NCI-H526 (cell line): ENCODE results near the gene SLC48A1.
A peak's percentile ranks its signal among the peaks of the same experiment; 100 is the strongest.
"Not testable (repeated sequence)": the region's sequence is repeated elsewhere in the genome, so short reads cannot be mapped to it uniquely, and the experiment has no call there.

ENCODE experiments used
- DNase-seq, 2 experiments: peaks; one replicate each; lab custom pipeline; 2025; lab: John Stamatoyannopoulos, UW

The SLC48A1 gene

DNA sequence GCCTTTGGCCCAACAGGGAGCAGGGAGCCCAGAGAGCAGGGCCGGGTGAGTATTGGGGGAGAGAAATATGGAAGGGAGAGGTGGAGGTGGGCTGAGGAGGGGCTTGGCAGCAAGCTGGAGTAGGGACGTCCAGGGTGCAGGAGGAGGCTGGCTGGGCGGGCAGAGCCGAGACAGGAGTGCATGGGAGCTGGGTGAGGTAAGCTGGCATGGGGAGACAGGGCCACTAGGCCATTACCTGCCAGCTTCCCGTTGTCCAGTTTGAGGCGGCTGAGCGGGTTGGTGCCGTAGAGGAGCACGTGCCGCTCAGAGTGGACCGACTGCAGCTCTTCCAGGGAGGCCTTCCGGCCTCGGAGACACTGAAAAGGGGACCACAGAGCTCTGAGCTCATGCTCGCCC is 18.3 kb downstream of the SLC48A1 start:
- no peak for DNase-seq

DNA sequence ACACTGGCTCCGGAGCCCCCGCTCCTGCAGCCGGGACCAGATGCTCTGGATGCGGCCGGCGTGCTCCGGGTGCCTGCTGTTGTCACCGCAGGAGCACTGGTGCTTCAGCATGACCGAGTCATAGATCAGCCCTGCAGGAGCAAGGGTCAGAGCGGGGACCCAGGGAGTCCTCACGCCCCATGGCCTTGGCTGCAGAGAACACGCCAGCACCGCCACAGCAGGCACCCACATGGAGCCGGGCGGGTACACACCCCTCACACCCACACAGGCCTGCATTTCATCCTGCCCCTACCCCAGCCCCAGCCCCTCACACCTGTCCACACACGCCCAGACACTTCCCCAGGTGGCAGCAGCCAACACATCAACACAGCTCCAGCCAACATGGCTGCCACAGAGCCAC is 18.8 kb downstream of the SLC48A1 start:
- DNase-seq = no peak

DNA sequence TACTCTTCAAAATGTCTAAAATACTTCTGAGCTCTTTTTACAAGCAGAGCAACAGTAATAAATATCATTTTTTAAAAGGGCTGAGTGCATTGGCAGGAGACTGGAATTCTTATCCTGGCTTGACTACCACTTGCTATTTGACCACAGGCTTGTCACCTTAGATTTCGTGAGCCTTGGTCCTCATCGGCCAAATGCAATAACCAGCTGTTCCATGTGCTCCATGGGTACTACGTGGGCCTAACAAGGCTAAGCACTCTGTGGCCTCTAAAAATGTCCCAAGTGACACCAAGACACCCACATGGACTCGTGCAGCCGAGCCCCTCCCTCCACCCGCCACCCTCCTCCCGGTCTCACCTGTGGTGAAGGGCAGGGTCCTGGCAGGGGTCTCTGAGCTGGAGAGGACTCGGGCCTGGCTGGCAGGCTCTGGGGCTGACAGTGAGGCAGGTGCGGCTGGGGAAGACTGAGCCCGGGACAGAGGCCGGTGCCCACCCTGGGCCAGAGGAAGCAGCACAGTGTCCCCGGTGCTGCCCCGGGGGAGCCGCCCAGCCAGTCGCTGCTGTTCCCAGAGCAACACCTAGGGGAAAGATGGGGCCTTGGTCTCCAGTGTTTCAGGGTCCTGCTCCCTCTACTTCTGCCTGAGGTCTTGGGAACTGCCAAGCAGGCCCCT is 20.1 kb downstream of the SLC48A1 start:
- no peak for DNase-seq

DNA sequence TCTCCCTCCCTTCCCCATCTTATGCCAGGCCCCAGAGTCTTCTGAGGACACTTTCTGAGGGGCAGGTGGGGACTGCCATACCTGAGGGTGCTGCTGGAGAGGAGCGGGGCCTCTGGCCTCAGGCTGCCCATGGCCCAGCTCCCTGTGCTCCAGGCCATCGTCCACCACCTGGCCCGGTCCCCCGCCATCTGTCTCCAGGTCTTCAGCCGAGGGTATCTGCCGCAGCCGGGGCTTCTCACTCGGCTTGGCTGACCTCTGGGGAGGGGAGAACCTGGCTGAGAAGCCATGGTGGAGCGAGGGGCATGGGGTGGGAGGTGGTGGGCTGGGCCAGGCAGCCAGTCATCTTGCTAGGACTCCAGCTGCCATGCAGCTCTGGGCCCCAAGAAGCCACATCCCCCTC is 21.6 kb downstream of the SLC48A1 start:
- DNase-seq = no peak

DNA sequence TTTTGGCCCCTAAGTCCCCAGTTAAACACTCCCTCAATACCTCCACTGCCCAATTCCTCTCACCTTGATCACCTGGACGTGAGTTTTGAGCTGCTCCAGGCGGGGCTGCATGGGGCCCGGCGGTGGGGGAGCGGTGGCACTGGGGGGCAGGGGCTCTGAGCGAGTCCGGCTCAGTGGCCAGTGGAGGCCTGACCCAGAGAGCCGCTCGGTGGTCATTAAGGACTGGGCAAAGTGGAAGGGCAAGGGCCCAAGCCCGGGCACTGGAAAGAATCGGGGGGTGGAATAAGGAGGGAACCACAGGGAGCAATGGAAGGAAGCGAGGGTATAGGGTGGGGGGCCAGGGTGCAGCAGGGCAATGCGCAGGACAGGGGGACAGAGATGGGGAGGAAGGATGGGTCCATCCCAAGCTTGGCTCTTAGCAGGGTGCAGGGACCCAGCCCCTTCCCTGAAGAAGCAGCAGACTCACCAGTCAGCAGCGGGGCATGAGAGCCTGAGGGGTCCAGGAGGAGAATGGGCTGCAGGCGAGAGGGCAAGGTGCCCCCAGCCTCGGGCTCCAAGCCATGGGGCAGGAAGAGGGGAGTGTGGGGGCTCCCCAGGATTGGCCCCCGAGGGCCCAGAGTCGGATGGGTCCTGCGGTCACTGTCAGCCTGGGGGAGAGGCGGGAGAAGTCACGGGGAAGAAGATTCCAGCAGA is 22.2 kb downstream of the SLC48A1 start:
- DNase-seq = no peak

DNA sequence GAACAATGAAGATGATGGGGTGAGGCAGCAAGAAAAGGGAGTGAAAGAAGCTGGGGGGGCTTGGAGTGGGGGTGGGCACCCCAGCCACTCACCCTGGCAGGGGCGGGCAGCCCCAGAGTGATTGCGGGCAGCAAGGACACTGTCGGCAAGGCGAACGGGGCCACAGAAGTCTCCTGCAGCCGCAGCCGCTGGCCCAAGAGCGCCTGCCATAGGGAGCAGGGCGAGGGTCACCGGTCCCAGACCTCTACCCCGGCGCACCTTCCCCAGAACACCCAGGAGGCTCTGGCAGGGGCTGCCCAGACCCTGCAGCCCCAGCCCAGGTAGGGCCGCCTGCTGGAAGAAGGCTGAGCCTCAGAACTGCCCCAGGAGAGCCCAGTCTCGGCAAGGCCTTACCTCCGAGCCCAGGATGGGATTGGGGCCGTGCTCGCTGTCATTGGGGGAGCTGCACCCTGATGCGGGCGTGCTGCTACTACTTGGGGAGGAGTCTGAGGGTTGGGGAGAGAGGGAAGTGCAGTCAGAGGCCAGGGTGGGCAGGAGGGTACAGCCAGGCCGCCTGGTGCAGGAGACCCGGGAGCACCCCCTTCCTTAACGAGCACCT is 22.9 kb downstream of the SLC48A1 start:
- no peak for DNase-seq

DNA sequence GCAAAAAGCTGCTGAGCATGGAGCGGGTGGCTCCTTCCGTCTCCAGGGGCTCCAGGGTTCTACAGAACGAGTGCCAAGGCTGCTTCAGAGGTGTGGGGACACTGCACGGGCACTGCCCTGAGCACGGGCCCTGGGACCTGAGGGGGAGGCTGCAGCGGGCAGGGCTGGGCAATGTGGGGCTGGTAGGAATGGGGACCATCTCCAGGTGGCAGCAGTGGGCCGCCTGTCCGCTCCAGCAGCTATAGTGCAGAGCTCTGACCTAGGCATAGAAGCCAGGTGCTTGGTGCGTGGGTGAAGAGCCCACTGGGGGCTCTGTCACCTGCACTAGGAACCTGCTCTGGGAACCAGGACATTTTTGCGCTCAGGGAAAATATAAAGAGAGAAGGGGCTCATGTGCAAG is 24.4 kb downstream of the SLC48A1 start:
- DNase-seq = peak in 1 of 2 experiments; percentile 68

DNA sequence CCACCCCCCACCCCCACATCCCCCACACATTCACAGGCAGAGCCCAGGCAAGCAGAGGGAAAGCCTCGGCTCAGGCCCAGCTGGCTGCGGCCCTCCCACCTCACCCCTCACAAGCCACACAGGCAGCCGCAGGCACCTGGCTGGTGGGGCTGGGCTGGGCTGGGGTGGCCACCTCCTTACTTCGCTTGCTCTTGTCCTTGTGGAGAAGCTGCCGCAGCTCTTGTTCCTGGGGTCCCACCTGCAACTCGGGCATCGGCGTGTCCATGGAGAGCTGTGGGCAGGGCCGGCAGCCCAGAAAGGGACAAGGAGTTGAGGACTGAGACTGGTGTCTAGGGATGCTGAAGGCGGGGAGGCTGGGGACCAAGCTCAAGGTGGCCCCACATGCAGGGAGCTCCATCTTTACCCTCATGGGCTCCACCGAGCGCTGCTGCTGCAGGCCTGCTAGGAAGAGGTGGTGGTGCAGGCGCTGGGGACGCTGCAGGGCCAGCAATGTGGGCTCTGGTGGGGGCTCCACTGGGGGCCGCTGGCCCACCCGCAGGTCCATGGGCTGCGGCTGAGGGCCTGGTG is 25.4 kb downstream of the SLC48A1 start:
- DNase-seq = no peak

DNA sequence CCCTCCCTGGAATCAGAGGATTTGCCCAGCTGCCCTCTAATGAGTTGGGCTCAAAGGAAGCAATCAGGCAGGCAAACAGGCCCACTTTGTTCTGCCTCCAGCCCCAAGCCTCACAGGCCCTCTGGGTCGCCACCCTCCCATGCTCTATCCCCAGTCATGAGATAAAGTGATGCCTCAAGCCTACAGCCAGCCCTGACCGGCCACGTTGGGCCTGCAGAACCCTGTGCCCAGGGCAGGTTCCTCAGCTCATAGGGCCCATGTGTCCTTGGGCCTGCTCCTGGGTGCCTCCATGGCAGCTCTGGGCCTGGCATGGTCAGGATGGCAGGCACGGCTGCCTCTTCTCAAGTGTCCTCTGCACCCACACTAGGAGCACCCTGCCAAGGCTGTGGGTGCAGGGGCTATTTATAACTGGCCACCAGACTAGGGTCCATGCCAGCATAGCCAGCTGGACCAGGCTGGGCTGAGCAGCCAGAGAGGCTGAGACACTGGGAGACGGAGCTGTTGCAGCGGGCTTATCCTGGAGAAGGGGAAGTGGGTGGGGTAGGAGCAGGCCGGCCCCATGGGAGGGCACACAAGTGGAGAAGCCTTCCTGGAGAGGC is 26.4 kb downstream of the SLC48A1 start:
- no peak for DNase-seq

DNA sequence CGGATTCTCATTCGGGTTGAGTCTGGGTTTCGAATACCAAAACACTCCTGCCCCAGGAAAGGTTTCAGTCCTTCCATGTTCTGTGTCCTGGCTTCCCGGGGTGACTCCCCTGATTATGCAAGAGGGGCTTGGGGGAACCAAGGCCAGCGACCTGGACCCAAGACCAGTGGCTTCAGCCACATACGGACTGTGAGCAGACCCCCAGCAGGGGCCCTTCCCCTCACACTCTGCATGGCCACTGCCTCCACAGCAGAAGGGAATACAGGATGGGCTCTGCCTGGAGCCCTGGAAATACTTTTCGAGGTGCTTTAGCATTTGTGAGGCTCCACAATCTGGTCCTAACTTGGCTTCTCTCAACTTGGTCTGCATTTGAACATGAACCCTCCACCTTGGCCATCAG is 27.5 kb downstream of the SLC48A1 start:
- DNase-seq = no peak

DNA sequence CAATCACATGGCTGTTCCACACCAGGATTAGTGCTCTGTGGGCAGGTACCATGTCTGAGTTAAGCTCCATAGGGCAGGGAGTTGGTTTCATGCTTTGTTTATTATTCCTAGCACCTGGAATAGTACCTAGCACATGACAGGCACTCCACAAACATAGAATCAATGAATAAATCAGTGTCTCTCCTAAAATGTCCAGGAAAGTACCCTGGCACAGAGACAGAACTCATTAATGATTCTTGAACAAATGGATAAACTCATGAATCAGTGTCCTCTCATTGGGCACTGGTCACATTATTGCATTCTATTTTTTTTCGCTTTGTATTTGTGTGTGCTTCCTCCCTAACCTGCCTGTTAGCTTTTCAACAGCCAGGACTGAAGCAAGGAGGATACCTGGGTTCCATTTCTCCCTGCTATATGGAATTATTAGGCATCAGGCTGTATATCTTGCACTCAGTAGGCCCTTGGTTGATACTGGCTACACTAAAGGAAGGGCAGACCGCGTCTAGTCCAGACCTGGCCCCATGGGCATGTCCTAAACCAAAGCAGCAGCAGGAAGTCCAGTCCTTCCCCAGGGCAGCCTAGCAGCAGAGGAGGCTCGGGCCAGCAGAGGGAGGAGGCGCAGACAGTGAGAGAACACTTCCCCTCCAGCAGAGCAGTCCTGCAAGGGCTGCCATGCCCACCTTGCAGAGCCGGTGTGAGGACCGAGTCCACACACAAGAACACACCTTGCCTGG is 28.3 kb downstream of the SLC48A1 start:
- DNase-seq = no peak

DNA sequence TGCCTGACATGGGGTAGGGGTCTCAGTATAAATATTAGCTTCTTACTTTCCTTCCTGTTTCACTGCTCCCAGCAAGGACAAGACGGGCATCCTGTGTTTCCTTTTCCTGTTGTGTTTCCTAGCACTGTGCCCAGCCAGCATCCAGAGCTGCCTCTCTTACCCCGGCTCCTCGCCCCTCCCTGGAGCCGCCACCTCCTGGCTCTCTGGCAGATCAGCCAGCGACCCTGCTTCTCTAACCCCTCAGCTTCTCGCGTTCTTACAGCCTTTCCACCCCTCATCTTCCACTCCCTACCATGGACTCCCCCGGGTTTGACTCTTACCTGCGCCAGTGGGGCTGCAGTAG is 28.8 kb downstream of the SLC48A1 start:
- DNase-seq = no peak

DNA sequence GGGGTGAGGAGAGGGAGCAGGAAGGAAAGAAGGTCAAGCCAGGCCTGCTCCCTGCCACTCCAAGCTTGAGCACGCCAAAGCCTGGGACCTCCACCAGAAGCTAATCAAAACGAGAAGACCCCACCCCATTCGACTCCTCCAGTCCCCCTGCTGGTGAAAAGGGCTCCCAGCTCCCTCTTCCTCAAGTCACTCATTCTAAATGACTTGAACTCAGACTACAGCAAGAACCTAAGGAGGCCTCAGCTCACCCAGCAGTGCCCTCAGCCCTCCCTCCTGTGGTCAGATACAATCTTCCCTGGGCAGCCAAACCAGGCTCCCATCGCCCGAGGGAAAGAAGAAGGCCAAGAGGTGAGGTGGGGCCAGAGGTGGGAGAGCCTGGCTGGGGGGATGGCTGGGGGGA is 29.3 kb downstream of the SLC48A1 start:
- no peak for DNase-seq

DNA sequence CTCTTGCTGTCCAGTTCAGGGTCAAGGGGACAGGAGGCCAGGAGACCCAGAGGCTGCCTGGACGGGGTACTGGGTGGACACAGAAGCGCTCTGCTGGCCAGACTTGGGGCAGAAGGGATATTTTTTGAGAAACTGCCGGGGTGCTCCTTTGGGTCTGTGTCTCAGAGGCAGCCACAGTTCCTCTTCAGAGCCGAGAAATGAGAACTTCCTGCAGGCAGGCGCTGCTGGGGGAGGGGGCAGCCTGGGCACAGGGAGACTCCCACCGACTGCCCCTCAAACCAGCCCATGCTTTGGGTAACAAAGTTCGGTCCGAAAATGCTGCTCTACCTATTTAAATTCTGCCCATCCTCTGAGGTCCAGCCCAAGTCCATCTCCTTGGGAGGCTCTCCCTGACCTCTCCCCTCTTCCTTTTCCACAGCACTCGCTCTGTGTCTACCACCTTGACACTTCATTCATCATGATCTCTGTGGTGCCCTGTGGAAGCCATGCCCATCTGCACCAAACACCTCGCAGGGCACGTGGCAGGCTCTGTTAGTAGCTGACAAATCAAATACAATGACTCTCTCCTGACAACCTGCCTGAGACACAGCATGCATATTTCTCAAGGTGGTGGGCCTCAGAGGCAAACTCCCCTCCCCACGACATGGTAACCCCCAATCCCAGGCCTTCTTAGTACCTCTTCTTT is 30.3 kb downstream of the SLC48A1 start:
- DNase-seq = no peak

DNA sequence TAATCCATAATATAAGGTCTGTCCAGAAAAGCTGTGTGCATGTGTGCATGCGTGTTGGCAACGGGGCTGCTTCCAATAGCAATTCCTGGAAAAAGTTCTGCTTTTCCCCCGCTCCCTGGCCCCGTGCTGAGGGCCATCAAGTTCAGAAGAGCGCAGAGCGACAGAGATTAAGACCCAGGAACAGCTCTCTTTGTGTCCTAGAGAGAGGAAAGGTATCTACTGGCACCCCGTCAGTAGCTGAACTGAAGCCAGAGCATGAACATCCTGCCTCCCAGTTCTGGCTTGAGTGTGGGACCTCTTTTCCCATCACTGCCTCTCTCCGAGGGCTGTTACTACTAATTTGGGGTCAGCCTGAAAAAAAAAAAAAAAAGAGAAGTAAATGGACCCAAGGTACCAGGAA is 31.1 kb downstream of the SLC48A1 start:
- DNase-seq = no peak

DNA sequence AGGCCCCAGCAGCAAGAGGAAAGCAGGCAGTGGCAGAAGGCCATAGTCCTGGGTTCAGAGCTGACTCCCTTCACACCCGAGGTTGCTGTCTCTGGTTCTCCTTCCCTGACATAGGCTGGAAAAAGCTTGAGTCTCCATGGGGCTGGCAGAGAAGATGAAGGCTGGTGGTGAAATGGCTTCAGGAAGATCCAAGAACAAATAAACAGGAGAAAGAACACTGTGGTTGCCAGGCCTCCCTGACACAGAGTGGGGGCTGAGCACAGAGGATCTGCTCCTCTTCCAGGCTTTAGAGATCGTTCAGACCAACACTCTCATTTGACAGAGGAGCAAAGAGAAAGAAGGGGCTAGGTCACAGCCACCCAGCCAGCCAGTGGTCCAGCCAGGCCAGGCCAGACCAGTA is 32.4 kb downstream of the SLC48A1 start:
- DNase-seq = no peak

DNA sequence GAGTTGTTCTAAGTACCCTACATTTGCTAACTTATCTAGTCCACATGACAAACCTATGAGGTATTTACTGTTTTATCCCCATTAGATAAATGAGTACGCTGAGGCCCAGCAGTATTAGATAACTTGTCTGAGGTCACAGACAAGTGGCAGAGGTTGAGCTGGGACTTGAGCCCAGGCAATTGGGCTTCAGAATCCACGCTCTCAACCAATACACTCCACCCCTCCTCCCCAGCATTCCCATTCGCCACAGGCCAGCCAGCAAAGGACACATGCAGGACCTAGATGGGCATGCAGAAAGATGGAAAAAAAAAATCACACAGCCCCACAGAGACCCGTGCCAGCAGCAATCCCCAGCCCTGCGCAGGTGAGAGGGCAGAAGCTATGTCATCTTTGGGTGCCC is 34.3 kb downstream of the SLC48A1 start:
- DNase-seq = no peak

DNA sequence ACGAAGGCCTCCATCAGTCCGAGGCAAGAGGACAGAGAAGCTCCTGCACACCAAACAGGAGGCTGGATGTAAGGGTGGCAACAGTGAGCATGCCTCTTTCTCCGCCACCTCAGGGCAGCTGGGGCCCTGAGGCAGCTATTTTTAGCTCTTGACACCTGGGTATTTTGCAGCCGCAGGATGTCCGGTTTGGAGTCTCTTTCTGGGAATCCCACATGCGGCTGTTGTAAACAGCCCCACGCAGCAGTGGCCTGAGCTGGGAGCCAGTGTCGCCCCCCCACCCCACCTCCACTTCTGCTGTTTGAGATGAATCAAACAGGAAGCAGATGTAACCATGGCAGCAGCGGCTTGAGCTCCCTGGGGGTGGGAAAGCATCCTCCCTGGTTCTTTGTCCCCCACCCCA is 35.0 kb downstream of the SLC48A1 start:
- peak in 1 of 2 experiments; percentile 47 for DNase-seq

DNA sequence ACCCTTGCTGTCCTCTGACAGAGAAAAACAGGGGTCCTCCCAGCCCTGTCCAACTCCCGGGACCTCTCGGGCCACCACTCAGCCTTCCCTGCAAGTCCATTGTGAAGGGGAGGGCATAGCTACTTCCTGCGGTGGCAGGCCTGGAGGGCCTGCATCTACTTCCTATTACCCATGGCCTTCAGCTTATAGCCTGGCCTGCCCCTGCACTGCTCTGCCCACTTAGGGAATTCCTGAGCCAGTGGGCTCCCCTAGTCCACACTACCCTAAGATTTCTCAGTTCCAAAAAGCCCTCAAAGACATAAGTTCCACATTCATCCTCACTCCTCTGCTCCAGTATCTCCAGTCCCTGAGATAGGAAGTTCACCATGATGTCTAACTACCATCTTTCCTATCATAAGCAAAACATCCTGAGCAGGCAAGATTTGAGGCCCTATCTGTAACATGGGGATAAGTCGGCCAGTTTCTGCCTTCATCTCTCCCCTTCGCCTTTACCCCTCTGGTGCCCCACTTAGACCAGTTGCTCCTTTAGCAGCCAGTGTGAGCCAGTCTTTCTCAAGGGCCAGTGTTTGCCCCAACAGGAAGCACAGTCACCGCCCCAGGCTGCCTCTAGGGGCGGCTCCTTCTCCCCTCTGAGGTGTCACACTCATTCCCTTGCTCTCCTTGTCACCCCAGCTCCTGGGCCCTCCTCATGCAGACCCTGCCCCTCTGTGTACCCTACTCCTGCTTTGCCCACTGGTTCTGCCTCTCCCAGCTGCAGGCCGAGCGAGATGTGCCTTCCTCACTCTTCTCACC is 35.7 kb downstream of the SLC48A1 start:
- DNase-seq = no peak

DNA sequence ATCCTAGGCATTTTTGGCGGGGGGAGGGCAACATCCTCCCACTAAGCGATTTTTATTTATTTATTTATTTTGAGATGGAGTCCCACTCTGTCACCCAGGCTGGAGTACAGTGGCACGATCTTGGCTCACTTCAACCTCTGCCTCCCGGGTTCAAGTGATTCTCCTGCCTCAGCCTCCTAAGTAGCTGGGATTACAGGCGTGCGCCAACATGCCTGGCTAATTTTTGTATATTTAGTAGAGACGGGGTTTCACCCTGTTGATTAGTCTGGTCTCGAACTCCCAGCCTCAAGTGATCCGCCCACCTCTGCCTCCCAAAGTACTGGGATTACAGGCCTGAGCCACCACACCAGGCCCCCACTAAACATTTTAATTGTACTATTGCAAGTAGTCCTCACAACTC is 36.5 kb downstream of the SLC48A1 start:
- not testable (repeated sequence) for DNase-seq

DNA sequence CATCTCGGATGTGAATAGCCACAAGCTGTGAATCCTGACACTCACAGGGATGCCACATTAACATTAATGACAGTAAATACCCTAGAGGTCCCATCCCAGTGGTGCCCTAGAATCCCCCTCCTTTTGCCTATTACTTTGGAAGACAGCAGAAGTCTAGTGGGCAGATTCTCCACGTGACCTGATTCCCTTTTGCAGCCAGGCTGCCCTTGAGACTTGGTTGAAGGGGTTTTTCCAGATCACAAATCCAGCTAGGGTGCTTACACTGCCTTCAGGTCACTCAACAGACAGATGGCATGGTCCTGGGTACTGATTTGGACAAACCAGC is 38.0 kb downstream of the SLC48A1 start:
- no peak for DNase-seq
